Measurements from ENCODE around the gene ERG28. TPM values are rescaled to one million over a fixed set of nuclear protein-coding genes. Genes with fewer than 3 reads are reported as not detected.

Gene ERG28
- total and polyA plus RNA-seq, 11 donors = 5.7 to 15.1 (median 7.4) TPM

DNA sequence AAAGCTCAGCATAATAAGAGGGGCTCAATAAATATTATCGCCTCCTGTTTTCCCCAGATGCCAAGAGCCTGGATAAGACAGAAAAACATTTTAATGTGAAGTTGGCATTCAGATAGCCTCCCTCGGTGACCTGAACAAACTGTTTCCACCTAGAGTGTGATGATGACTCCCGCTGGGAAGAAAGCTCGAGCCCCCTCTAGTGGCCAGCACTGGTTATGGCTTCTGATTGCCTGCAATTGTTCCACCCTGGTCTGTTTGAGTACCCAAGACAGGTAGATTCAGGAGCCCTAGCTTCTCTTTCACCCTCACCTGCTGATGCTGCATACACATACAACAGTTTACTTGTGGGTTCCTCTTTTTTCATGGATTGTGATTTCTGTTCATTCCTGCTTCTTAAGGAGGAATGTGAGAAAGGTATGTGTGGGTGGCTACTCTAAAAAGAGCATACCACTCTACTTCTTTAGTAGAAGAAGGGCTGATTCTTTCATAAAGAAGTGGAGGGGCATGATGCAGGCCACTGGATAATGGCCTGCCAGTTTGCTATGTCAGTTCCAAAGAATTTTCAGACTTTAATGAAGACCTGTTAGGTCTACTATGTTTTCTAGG, 6.4 kb downstream of the ERG28 start:
- Histone ChIP-seq H3K4me3 (no peak overlapping the region), H3K36me3 (peaks cover 0 to 78% (median 57%) of the 10 kb centered on the region in 9 donors)
- 2 to 7% (median 4%) methylated on average over 4 of the region's 4 CpGs for WGBS, 4 donors

DNA sequence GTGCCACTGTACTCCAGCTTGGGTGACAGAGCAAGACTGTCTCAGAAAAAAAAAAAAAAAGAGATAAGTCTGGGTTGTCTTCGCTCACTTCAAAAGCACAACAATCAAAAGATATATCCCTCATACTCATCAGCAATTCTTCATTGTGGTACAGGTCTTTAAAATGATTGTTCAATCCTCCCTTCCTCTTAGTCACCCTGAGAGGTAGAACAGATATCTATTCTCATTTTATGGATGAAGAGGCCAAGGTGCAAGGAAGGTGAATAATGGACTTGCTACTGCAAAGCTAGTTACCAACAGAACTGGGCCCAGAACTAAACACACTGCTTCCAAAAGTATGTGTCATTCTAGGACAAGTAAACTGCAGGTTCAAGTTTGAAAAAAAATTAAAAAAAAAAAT, 7.1 kb downstream of the ERG28 start:
- intact Hi-C loops (cut with DNase I) = loop anchor here in 1 of 10 donors (10.0 kb wide), 1 partner anchor 349 kb away; no protein-coding TSS in a partner anchor
- TF ChIP-seq, protein P1, sequence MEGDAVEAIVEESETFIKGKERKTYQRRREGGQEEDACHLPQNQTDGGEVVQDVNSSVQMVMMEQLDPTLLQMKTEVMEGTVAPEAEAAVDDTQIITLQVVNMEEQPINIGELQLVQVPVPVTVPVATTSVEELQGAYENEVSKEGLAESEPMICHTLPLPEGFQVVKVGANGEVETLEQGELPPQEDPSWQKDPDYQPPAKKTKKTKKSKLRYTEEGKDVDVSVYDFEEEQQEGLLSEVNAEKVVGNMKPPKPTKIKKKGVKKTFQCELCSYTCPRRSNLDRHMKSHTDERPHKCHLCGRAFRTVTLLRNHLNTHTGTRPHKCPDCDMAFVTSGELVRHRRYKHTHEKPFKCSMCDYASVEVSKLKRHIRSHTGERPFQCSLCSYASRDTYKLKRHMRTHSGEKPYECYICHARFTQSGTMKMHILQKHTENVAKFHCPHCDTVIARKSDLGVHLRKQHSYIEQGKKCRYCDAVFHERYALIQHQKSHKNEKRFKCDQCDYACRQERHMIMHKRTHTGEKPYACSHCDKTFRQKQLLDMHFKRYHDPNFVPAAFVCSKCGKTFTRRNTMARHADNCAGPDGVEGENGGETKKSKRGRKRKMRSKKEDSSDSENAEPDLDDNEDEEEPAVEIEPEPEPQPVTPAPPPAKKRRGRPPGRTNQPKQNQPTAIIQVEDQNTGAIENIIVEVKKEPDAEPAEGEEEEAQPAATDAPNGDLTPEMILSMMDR (IDR thresholded peaks at IDR 0.05) = no peak
- TF ChIP-seq POLR2A (IDR thresholded peaks at IDR 0.05) = no peak
- Histone ChIP-seq H3K27ac (no peak overlapping the region), H3K4me3 (no peak overlapping the region), H3K4me1 (peaks cover 0 to 13% (median 0%) of the 10 kb centered on the region in 12 donors), H3K27me3 (no peaks in the 10 kb centered on the region), H3K36me3 (peaks cover 0 to 81% (median 58%) of the 10 kb centered on the region in 9 donors), H3K9me3 (no peaks in the 10 kb centered on the region)
- WGBS, 4 donors = 89 to 94% (median 91%) methylated on average over 1 of the region's 1 CpG
- ATAC-seq (no peak), DNase-seq (no peak)

More for the DNA sequence above, 6.4 kb downstream of the ERG28 start:
- TF ChIP-seq, protein P1 (IDR thresholded peaks at IDR 0.05) = peak; percentile 94 to 99 (median 96)
- TF ChIP-seq POLR2A (IDR thresholded peaks at IDR 0.05) = no peak
- peak; percentile 79 to 87 (median 84) for ATAC-seq
- Histone ChIP-seq H3K9me3 (no peaks in the 10 kb centered on the region), H3K4me1 (peaks cover 0 to 13% (median 0%) of the 10 kb centered on the region in 12 donors), H3K27me3 (no peaks in the 10 kb centered on the region), H3K27ac (no peak overlapping the region)
- peak; percentile 71 to 83 (median 78) for DNase-seq
- intact Hi-C loops (cut with DNase I) = loop anchor here in 9 of 10 donors (1.0 to 10.0 kb wide), 4 partner anchors 75 to 349 kb away; partner anchors contain the start of gene FLVCR2 (in 5 of the 9)

DNA sequence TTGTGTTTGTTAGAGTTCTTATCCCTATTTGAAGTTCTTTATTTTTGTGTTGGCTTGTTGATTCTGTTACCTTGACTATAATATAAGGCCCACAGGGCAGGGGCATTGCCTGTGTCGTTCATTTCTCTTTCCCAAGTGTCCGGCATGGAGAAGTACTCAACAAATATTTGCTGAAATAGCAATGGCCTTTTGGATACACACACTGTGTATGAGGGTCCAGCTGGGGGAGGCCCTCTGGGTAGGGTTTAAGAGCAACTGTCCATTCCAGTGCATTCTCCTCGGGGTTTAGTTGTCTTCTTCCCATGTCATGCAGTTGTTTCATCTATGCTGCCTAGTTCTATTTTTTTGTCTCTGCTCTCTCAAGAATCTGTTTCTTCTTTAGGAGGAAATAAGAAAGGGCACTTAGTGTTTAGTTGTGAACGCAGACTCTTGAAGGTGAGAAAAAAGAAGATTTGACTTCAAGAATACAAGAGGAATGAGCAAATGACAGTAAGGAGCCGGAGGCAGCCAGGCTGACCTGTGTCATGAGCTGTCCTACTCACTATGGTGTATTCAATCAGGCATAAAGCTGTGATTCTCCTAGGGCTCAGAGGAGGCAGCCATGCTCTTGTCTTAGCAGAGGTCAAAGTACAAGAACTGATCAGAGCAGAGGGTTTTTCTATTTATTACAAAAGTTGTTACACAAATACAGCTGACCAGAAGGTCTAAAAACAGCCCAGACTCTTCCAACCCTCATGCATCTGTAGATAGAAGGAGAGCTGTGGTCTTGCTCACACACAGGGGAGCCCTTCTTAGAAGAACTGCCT, 10.2 kb downstream of the ERG28 start:
- no peak overlapping the region for H3K27ac ChIP-seq
- peaks cover 0 to 72% (median 51%) of the 10 kb centered on the region in 9 donors for H3K36me3 ChIP-seq
- peaks cover 0 to 19% (median 7%) of the 10 kb centered on the region in 12 donors for H3K4me1 ChIP-seq
- 94 to 97% (median 96%) methylated on average over 5 of the region's 5 CpGs for WGBS, 4 donors
- intact Hi-C loops (cut with DNase I) = loop anchor here in 1 of 10 donors (10.0 kb wide), 1 partner anchor 346 kb away; no protein-coding TSS in a partner anchor
- no peaks in the 10 kb centered on the region for H3K9me3 ChIP-seq
- ATAC-seq (no peak), DNase-seq (no peak)
- H3K4me3 ChIP-seq = no peak overlapping the region
- TF ChIP-seq, protein P1 (IDR thresholded peaks at IDR 0.05) = no peak
- no peak for TF ChIP-seq POLR2A (IDR thresholded peaks at IDR 0.05)
- no peaks in the 10 kb centered on the region for H3K27me3 ChIP-seq

DNA sequence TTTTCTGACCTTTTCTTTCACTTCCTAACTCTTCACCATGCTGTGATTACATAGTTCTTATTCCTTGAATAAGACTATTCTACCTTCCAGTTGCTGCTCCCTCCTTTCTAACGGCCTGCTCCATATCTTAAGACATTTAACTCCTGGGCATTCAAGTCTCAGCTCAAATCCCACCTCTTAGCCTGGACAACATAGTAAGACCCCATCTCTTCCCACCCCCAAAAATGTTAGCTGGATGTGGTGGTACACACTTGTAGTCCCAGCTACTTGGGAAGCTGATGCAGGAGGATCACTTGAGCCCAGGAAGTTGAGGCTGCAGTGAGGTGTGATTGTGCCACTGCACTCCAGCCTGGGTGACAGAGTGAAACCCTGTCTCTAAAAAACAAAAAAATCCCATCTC, 10.9 kb downstream of the ERG28 start:
- intact Hi-C loops (cut with DNase I) = loop anchor here in 1 of 10 donors (10.0 kb wide), 1 partner anchor 345 kb away; no protein-coding TSS in a partner anchor
- H3K4me3 ChIP-seq = no peak overlapping the region
- DNase-seq = no peak
- no peak for TF ChIP-seq POLR2A (IDR thresholded peaks at IDR 0.05)
- TF ChIP-seq, protein P1 (IDR thresholded peaks at IDR 0.05) = no peak
- no peak for ATAC-seq
- H3K36me3 ChIP-seq = peaks cover 0 to 65% (median 48%) of the 10 kb centered on the region in 9 donors
- H3K27ac ChIP-seq = no peak overlapping the region
- H3K9me3 ChIP-seq = no peaks in the 10 kb centered on the region
- H3K27me3 ChIP-seq = no peaks in the 10 kb centered on the region
- WGBS, 4 donors = 93 to 97% (median 95%) methylated on average over 1 of the region's 1 CpG
- peaks cover 0 to 19% (median 7%) of the 10 kb centered on the region in 12 donors for H3K4me1 ChIP-seq

All from heart left ventricle (tissue), 16 donors.